Calu3 (cell line): ENCODE measurements around the gene MAP1LC3B. TPM values are rescaled to one million over a fixed set of nuclear protein-coding genes. Genes with fewer than 3 reads are reported as not detected.

Experiments
- BruUV-seq: library from RNA; stranded (reverse); fragments of 400-500 nt; replicated peaks from 2 replicates; lab custom pipeline; 2021; lab: Mats Ljungman, UMichigan
- CTCF ChIA-PET: fragments of 300-600 bp; sonication (Branson Sonifier 250); formaldehyde crosslinking; loops from one replicate; lab custom pipeline; 2022; ENCODE audit warnings: antibody characterized with exemption; lab: Charles Lee
- DNase-seq: peaks from one replicate; pipeline ENCODE4 v3.0.0; 2022
- H3K27ac Mint-ChIP-seq: one replicate; pipeline ENCODE4 v1.8.0; 2022; ENCODE audit warnings: mixed read lengths; ENCODE audit not compliant: unreplicated experiment
- H3K27me3 Mint-ChIP-seq: one replicate; pipeline ENCODE4 v1.8.0; 2022; ENCODE audit warnings: mixed read lengths; ENCODE audit not compliant: unreplicated experiment
- H3K36me3 Mint-ChIP-seq: one replicate; pipeline ENCODE4 v1.8.0; 2022; ENCODE audit warnings: mild to moderate bottlenecking, moderate library complexity, mixed read lengths; ENCODE audit not compliant: insufficient read depth, unreplicated experiment
- H3K4me1 Mint-ChIP-seq: one replicate; pipeline ENCODE4 v1.8.0; 2022; ENCODE audit warnings: mild to moderate bottlenecking, low read depth, mixed read lengths; ENCODE audit not compliant: unreplicated experiment
- H3K4me3 Mint-ChIP-seq: one replicate; pipeline ENCODE4 v1.8.0; 2022; ENCODE audit warnings: mild to moderate bottlenecking, low read depth, moderate library complexity, mixed read lengths; ENCODE audit not compliant: unreplicated experiment
- H3K9me3 Mint-ChIP-seq: one replicate; pipeline ENCODE4 v1.8.0; 2022; ENCODE audit warnings: low read depth, mixed read lengths; ENCODE audit not compliant: unreplicated experiment
- intact Hi-C: fragments of 100-400 bp; cut with micrococcal nuclease; formaldehyde crosslinking; loops from one replicate; pipeline ENCODE4 v1.10.0; 2022; ENCODE audit not compliant: unreplicated experiment
- total RNA-seq: library from RNA; stranded (reverse); gene quantifications from 2 replicates; pipeline ENCODE4 v1.2.3, GENCODE V29; 2022
- TF ChIP-seq, protein P1 (sequence below): fragments of 200-600 bp; IDR thresholded peaks from one replicate; pipeline ENCODE4 v1.8.0; 2022; ENCODE audit warnings: antibody characterized with exemption; ENCODE audit not compliant: unreplicated experiment

Gene MAP1LC3B
- total RNA-seq, 1 experiment from 2014 or later: 71.5 TPM

DNA sequence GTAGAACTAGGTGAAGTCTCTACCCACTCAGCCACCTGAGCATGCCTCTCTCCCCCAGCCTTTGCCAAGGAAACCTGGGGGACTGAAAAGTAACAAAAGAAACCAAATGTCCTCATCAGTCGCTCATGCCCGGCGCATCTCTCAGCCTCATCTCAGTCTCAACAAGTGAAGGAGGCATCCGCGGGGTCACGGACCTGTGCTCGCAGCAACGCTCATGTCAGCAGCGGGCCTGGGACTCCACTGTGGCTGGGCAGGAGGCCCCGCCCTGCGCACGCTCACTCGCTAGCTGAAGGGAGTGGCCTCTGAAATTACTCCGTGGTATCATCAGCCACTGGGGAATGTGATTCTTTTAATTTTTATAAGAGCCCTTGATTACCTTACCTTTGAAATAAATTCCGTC is 31.3 kb downstream of the MAP1LC3B start:
- H3K4me1 Mint-ChIP-seq: no peaks in the 10 kb centered on the region
- no TSS peak for BruUV-seq
- no peak overlapping the region for H3K4me3 Mint-ChIP-seq
- H3K36me3 Mint-ChIP-seq: peaks cover 43% of the 10 kb centered on the region
- TF ChIP-seq, protein P1, sequence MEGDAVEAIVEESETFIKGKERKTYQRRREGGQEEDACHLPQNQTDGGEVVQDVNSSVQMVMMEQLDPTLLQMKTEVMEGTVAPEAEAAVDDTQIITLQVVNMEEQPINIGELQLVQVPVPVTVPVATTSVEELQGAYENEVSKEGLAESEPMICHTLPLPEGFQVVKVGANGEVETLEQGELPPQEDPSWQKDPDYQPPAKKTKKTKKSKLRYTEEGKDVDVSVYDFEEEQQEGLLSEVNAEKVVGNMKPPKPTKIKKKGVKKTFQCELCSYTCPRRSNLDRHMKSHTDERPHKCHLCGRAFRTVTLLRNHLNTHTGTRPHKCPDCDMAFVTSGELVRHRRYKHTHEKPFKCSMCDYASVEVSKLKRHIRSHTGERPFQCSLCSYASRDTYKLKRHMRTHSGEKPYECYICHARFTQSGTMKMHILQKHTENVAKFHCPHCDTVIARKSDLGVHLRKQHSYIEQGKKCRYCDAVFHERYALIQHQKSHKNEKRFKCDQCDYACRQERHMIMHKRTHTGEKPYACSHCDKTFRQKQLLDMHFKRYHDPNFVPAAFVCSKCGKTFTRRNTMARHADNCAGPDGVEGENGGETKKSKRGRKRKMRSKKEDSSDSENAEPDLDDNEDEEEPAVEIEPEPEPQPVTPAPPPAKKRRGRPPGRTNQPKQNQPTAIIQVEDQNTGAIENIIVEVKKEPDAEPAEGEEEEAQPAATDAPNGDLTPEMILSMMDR: no peak
- no peaks in the 10 kb centered on the region for H3K9me3 Mint-ChIP-seq
- no peaks in the 10 kb centered on the region for H3K27me3 Mint-ChIP-seq
- no peak for DNase-seq
- CTCF ChIA-PET: no interaction called here
- no peak overlapping the region for H3K27ac Mint-ChIP-seq
- intact Hi-C loops: no loop called here

DNA sequence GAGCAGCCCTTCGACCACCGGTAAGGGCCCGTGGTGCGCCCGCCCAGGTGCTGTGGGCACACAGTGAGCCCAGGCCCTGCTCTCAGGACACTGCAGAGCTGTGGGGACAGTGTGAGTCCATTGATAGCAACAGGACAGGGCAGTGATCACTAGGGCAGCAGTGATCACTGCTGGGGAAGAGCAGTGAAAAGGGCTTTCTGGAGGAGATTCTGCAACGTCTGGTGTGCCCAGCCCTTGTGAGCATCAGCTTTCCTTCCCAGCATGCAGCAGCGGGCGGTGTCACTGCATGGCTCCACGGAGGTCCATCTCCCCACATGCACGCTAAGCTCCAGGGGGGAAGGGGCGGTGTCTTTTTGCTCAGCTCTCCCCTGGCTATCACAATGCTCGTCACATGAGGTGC is 32.1 kb downstream of the MAP1LC3B start:
- intact Hi-C loops: no loop called here
- TF ChIP-seq, protein P1: no peak
- no peaks in the 10 kb centered on the region for H3K9me3 Mint-ChIP-seq
- no peaks in the 10 kb centered on the region for H3K27me3 Mint-ChIP-seq
- BruUV-seq: no TSS peak
- CTCF ChIA-PET: no interaction called here
- H3K4me1 Mint-ChIP-seq: no peaks in the 10 kb centered on the region
- no peak overlapping the region for H3K4me3 Mint-ChIP-seq
- DNase-seq: no peak
- no peak overlapping the region for H3K27ac Mint-ChIP-seq
- peaks cover 47% of the 10 kb centered on the region for H3K36me3 Mint-ChIP-seq

DNA sequence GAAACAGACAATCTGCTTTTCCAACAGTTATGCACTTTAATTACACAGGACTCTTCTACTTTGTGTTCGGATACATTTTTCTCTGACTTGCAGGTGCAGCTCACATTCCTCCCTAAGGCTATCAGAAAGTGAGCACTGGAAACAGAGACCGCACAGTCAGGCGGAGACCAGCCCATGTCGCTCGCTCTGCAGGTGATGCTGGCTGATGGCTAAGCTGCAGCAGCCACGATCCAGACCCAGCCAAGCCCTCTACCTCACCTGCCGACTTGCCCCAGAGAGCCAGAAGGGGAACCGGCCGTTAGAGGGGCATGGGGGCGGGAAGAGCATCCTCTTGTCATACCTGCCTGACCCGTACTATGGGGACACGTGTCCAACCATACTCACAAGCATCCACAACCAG is 33.8 kb downstream of the MAP1LC3B start:
- DNase-seq: no peak
- Mint-ChIP-seq H3K4me3 (no peak overlapping the region), H3K36me3 (peaks cover 39% of the 10 kb centered on the region), H3K27me3 (no peaks in the 10 kb centered on the region), H3K27ac (no peak overlapping the region), H3K4me1 (no peaks in the 10 kb centered on the region), H3K9me3 (no peaks in the 10 kb centered on the region)
- BruUV-seq: no TSS peak
- intact Hi-C loops: no loop called here
- TF ChIP-seq, protein P1: no peak
- CTCF ChIA-PET: interaction anchor here (0.7 to 1.1 kb wide), 2 partner anchors 9 to 171 kb away, joined by 3 to 4 read pairs; no protein-coding TSS in a partner anchor

DNA sequence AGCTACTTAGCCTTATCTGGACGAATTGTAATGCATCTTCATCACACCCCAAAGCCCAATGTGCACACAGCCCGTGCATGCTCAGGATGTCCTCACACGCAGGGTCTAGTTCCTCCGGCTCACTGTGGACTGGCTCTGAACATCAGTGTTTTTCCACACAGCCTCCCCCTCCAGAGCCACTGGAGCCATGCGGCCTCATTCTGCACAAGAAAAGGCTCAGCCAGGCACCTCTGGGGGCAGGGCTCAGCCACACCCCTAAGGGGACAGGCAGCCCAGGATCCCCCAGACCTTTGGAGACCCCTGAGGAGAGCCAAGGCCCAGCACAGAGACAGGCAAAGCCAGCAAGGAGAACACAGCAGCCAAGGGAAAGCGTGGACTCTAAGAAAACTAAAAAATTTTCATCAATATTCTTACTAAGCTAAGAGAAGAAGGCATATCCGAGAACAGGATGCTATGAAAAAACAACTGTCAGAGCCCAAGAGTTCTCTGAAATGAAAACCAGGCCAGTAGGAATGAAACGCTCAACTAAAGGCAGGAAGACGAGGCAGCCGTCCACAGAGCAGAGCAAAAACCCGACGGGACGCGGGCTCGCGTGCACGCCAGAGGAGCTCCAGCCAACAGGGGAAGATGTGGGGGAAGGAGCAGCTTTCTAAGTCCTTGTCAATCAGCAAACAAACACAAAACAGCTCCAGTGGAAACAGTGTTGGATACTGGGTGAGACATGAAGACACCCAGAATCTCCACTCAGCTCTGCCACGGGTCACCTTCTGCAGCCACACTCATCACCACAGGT is 34.5 kb downstream of the MAP1LC3B start:
- TF ChIP-seq, protein P1: no peak
- peaks cover 39% of the 10 kb centered on the region for H3K36me3 Mint-ChIP-seq
- BruUV-seq: no TSS peak
- no peak overlapping the region for H3K4me3 Mint-ChIP-seq
- CTCF ChIA-PET: interaction anchor here (1.1 kb wide), 1 partner anchor 10 kb away, joined by 4 read pairs; no protein-coding TSS in a partner anchor
- no peak for DNase-seq
- no peaks in the 10 kb centered on the region for H3K9me3 Mint-ChIP-seq
- no peak overlapping the region for H3K27ac Mint-ChIP-seq
- intact Hi-C loops: no loop called here
- no peaks in the 10 kb centered on the region for H3K27me3 Mint-ChIP-seq
- no peaks in the 10 kb centered on the region for H3K4me1 Mint-ChIP-seq
